SU-DHL-6 (cell line): ENCODE results near the gene LRATD1.

Source experiments
- CTCF ChIP-seq: fragments of 200-600 bp; sonication (generic); IDR thresholded peaks from one replicate; pipeline ENCODE4 v1.5.1; 2017; ENCODE audit warnings: antibody characterized with exemption, mild to moderate bottlenecking, low read length, moderate library complexity; ENCODE audit not compliant: insufficient read depth, poor library complexity, severe bottlenecking
- EZH2phosphoT487 ChIP-seq: fragments of 200-600 bp; sonication (generic), shearing (Covaris generic); conservative IDR thresholded peaks from 2 replicates; pipeline ENCODE4 v1.6.1; 2018; ENCODE audit warnings: mild to moderate bottlenecking, antibody characterized with exemption, low read length, moderate library complexity, mixed read lengths

GRCh38 chr2:14626873-14627272, 5.6 kb upstream of the LRATD1 start:
- no peak for TF ChIP-seq CTCF
- TF ChIP-seq EZH2phosphoT487, result no peak
